ENCODE measurements around the gene SLC38A10. TPM values are rescaled to one million over a fixed set of nuclear protein-coding genes. Genes with fewer than 3 reads are reported as not detected.

Gene SLC38A10
- total RNA-seq, 1 donor from 2014 or later = 35.5 TPM

- peaks cover 15% of the 10 kb centered on the region for H3K36me3 ChIP-seq (ENCODE audit: control insufficient read depth, insufficient read depth, low read length)
- DNase-seq (ENCODE audit: low read depth) (no peak), FAIRE-seq (no peak)
- no peak overlapping the region for H3K4me3 ChIP-seq (ENCODE audit: low read depth, low read length)
- TF ChIP-seq CTCF (IDR thresholded peaks at IDR 0.05; ENCODE audit: insufficient read depth, low read length, severe bottlenecking) = no peak
- no peaks in the 10 kb centered on the region for H3K27me3 ChIP-seq (ENCODE audit: control insufficient read depth, insufficient read depth, low read length)
Measured at GRCh38 chr17:81245665-81246342, 49.3 kb downstream of the SLC38A10 start.

GRCh38 chr17:81245024-81245664 lies 50.0 kb downstream of the SLC38A10 start:
- Histone ChIP-seq H3K27me3 (ENCODE audit: control insufficient read depth, insufficient read depth, low read length) (no peaks in the 10 kb centered on the region), H3K4me3 (ENCODE audit: low read depth, low read length) (no peak overlapping the region), H3K36me3 (ENCODE audit: control insufficient read depth, insufficient read depth, low read length) (peaks cover 12% of the 10 kb centered on the region)
- TF ChIP-seq CTCF (IDR thresholded peaks at IDR 0.05; ENCODE audit: insufficient read depth, low read length, severe bottlenecking) = no peak
- FAIRE-seq = no peak
- no peak for DNase-seq (ENCODE audit: low read depth)

GRCh38 chr17:81244358-81245023 lies 50.6 kb downstream of the SLC38A10 start:
- FAIRE-seq = no peak
- H3K4me3 ChIP-seq (ENCODE audit: low read depth, low read length) = no peak overlapping the region

GRCh38 chr17:81243333-81243664 lies 51.8 kb downstream of the SLC38A10 start:
- Histone ChIP-seq H3K36me3 (ENCODE audit: control insufficient read depth, insufficient read depth, low read length) (peaks cover 12% of the 10 kb centered on the region), H3K4me3 (ENCODE audit: low read depth, low read length) (no peak overlapping the region), H3K27me3 (ENCODE audit: control insufficient read depth, insufficient read depth, low read length) (no peaks in the 10 kb centered on the region)
- no peak for TF ChIP-seq CTCF (IDR thresholded peaks at IDR 0.05; ENCODE audit: insufficient read depth, low read length, severe bottlenecking)
- FAIRE-seq (no peak), DNase-seq (ENCODE audit: low read depth) (no peak)

More at GRCh38 chr17:81244358-81245023, 50.6 kb downstream of the SLC38A10 start:
- no peaks in the 10 kb centered on the region for H3K27me3 ChIP-seq (ENCODE audit: control insufficient read depth, insufficient read depth, low read length)
- no peak for DNase-seq (ENCODE audit: low read depth)
- H3K36me3 ChIP-seq (ENCODE audit: control insufficient read depth, insufficient read depth, low read length) = peaks cover 13% of the 10 kb centered on the region
- TF ChIP-seq CTCF (IDR thresholded peaks at IDR 0.05; ENCODE audit: insufficient read depth, low read length, severe bottlenecking) = no peak

DNA sequence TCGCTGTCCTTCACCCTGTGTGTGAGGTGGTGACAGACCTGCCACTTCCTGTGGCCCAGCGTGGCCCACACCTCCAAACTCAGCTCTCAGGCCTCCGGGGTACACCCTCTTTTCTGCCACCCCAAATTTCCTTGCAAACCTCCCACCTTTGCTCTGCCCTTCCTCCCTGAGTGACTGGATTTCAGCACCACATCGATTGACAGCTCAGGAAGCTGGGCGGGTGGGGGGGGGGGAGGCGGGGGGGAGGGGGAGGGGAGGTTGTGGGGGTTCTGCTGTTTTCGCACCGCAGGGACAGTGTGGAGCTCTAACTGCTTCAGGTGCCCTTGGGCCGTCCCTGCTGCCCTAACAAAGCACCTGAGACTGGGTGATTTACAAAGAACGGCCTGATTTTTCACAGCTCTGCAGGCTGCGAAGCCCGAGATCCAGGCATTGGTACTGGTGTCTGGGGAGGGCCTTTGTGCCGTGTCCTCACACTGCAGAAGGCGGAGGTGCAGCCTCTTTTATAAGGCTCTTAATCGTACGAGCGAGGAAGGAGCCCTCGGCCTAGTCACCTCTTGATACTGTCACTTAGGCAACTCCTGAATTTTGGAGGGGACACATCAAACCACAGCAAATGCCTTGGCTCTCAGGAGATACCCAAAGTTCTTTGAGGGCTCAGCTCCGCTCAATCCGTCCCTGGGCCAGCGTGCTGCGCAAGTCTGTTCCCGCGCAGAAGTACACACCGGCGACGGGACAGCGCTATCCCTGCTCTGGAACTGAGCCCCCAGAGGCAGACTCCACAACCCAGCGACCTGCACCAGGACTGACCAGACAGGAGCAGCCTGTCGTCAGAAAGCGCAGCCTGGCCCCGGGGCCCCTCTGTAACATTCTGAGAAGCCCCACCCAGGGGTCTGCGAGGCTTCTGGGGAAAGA lies 52.4 kb downstream of the SLC38A10 start:
- FAIRE-seq = peak; percentile 66
- Histone ChIP-seq H3K27me3 (ENCODE audit: control insufficient read depth, insufficient read depth, low read length) (no peaks in the 10 kb centered on the region), H3K4me3 (ENCODE audit: low read depth, low read length) (no peak overlapping the region), H3K36me3 (ENCODE audit: control insufficient read depth, insufficient read depth, low read length) (peaks cover 12% of the 10 kb centered on the region)
- TF ChIP-seq CTCF (IDR thresholded peaks at IDR 0.05; ENCODE audit: insufficient read depth, low read length, severe bottlenecking) = no peak
- no peak for DNase-seq (ENCODE audit: low read depth)
